ENCODE measurements around the gene MTCL3.

DNA sequence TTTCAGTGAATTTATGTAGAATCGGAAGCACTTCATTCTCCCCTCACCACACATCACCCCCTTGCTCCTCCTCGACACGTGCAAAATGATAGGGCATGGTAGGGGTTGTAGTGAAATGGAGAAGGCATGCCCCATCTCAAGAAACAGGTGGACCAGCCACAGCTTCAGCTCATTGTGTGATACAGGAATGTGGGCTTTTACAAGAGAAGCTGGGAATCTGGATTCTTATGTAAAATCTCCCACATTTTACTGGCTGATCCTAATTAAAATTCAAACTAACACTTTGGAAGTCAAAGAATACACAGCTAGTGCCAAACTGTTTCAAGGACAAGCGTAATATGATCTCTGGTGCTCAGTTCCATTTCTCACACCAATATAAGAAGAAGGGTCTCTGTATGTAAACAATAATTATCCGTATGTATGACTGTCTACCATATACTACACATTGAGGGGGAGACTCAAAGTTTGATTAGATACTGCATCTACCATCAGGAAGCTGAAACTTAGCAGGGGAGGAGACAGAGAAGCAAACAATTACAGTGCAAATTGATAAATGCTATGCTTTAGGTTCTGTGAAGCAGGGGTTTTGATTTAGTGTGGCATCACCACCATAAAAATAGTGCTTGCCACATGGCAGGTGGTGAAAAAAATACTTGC is 35.6 kb downstream of the MTCL3 start:
- TF ChIP-seq, protein P1, sequence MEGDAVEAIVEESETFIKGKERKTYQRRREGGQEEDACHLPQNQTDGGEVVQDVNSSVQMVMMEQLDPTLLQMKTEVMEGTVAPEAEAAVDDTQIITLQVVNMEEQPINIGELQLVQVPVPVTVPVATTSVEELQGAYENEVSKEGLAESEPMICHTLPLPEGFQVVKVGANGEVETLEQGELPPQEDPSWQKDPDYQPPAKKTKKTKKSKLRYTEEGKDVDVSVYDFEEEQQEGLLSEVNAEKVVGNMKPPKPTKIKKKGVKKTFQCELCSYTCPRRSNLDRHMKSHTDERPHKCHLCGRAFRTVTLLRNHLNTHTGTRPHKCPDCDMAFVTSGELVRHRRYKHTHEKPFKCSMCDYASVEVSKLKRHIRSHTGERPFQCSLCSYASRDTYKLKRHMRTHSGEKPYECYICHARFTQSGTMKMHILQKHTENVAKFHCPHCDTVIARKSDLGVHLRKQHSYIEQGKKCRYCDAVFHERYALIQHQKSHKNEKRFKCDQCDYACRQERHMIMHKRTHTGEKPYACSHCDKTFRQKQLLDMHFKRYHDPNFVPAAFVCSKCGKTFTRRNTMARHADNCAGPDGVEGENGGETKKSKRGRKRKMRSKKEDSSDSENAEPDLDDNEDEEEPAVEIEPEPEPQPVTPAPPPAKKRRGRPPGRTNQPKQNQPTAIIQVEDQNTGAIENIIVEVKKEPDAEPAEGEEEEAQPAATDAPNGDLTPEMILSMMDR (IDR thresholded peaks at IDR 0.05 in 2 of 3, conservative IDR thresholded peaks at IDR 0.05 in 1 of 3; ENCODE audit: borderline replicate concordance in 1 of 3, insufficient read depth in 1 of 3, low read depth in 2 of 3, low read length in 2 of 3), result no peak
- no peak for TF ChIP-seq JUND (IDR thresholded peaks at IDR 0.05)
- no peak for TF ChIP-seq EGR1 (IDR thresholded peaks at IDR 0.05; ENCODE audit: low read depth)
- no peak for TF ChIP-seq RAD21 (IDR thresholded peaks at IDR 0.05; ENCODE audit: low read depth)
- no peak for TF ChIP-seq EZH2phosphoT487 (IDR thresholded peaks at IDR 0.05; ENCODE audit: borderline replicate concordance)
- no peak for TF ChIP-seq EZH2 (IDR thresholded peaks at IDR 0.05)
- no peak for TF ChIP-seq POLR2AphosphoS5 (IDR thresholded peaks at IDR 0.05; ENCODE audit: low read depth, low read length)
- no peak for TF ChIP-seq YY1 (IDR thresholded peaks at IDR 0.05; ENCODE audit: extremely low read depth, insufficient replicate concordance, low read depth, low read length)
- TF ChIP-seq POLR2A (IDR thresholded peaks at IDR 0.05; ENCODE audit: borderline replicate concordance, extremely low read depth, insufficient read depth, insufficient read length), result no peak
- TF ChIP-seq, protein P2, sequence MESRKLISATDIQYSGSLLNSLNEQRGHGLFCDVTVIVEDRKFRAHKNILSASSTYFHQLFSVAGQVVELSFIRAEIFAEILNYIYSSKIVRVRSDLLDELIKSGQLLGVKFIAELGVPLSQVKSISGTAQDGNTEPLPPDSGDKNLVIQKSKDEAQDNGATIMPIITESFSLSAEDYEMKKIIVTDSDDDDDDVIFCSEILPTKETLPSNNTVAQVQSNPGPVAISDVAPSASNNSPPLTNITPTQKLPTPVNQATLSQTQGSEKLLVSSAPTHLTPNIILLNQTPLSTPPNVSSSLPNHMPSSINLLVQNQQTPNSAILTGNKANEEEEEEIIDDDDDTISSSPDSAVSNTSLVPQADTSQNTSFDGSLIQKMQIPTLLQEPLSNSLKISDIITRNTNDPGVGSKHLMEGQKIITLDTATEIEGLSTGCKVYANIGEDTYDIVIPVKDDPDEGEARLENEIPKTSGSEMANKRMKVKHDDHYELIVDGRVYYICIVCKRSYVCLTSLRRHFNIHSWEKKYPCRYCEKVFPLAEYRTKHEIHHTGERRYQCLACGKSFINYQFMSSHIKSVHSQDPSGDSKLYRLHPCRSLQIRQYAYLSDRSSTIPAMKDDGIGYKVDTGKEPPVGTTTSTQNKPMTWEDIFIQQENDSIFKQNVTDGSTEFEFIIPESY (IDR thresholded peaks at IDR 0.05; ENCODE audit: extremely low read depth, insufficient replicate concordance, low read length), result no peak
